ENCODE measurements around the gene IRGQ. TPM values are rescaled to one million over a fixed set of nuclear protein-coding genes. Genes with fewer than 3 reads are reported as not detected.
"Not testable (repeated sequence)": the region's sequence is repeated elsewhere in the genome, so short reads cannot be mapped to it uniquely, and the experiment has no call there.

Gene IRGQ
- total and polyA plus RNA-seq, 2 experiments from 2014 or later = 8.4 to 49.6 TPM

- no peaks in the 10 kb centered on the region for H3K9me2 ChIP-seq (ENCODE audit: insufficient read depth)
- no peak overlapping the region for H3K27ac Mint-ChIP-seq
- H3K36me3 Mint-ChIP-seq (ENCODE audit: low read depth) = peaks cover 36% of the 10 kb centered on the region
- no peaks in the 10 kb centered on the region; the same call in 2 of the 3 replicates for H3K9me3 Mint-ChIP-seq
- no peaks in the 10 kb centered on the region for H3K27me3 ChIP-seq (ENCODE audit: insufficient read depth)
- H3K4me2 ChIP-seq = no peak overlapping the region
- no peak for TF ChIP-seq ZNF114 (CRISPR knock-in tag; IDR thresholded peaks at IDR 0.05)
- TF ChIP-seq ZNF331 (CRISPR knock-in tag; IDR thresholded peaks at IDR 0.05; ENCODE audit: low read depth) = no peak
- no peak for TF ChIP-seq EZH2phosphoT487 (IDR thresholded peaks at IDR 0.05; ENCODE audit: unreplicated experiment)
- TF ChIP-seq STAT1 (IDR thresholded peaks at IDR 0.05; ENCODE audit: unreplicated experiment) = no peak
- no peak for TF ChIP-seq CTCF (conservative IDR thresholded peaks at IDR 0.05; ENCODE audit: low read depth in 2 of 2)
- TF ChIP-seq ETS1 (IDR thresholded peaks at IDR 0.05) = no peak
- H3K4me1 ChIP-seq (ENCODE audit: insufficient read depth) = no peaks in the 10 kb centered on the region
- peaks cover 3% of the 10 kb centered on the region for H3K27me3 Mint-ChIP-seq (ENCODE audit: insufficient read depth, low read depth, poor library complexity)
- H3K36me3 ChIP-seq (ENCODE audit: insufficient read depth) = peaks cover 8% of the 10 kb centered on the region; the same call in 1 of the 2 replicates
- 0 out of 2 replicates have a peak, but pooled peaks cover 4% of the 10 kb centered on the region for H3F3A ChIP-seq (replicated peaks; ENCODE audit: low read depth)
- no peak overlapping the region for H3K4me3 ChIP-seq
- DNase-seq (ENCODE audit: low spot score) (no peak), ATAC-seq (no peak)
- H3K27ac ChIP-seq (ENCODE audit: low read depth) = no peak overlapping the region
- no peak overlapping the region for H2AFZ ChIP-seq
- H3K4me1 Mint-ChIP-seq = peaks cover 7% of the 10 kb centered on the region; the same call in 1 of the 3 replicates
- H4K20me1 ChIP-seq (replicated peaks; ENCODE audit: insufficient read depth) = peaks cover 15% of the 10 kb centered on the region; the same call in 1 of the 2 replicates
- peaks cover 4% of the 10 kb centered on the region; the same call in 1 of the 2 replicates for H3K79me2 ChIP-seq (replicated peaks; ENCODE audit: insufficient read depth)
- no peak overlapping the region for H3K4me3 Mint-ChIP-seq
Measured at GRCh38 chr19:43589678-43590077, 6.3 kb downstream of the IRGQ start.

- peaks cover 13% of the 10 kb centered on the region; the same call in 1 of the 2 replicates for H4K20me1 ChIP-seq (replicated peaks; ENCODE audit: insufficient read depth)
- DNase-seq (ENCODE audit: low spot score) (no peak), ATAC-seq (no peak)
- Mint-ChIP-seq H3K4me3 (no peak overlapping the region), H3K4me1 (peaks cover 7% of the 10 kb centered on the region; the same call in 1 of the 3 replicates), H3K27me3 (ENCODE audit: insufficient read depth, low read depth, poor library complexity) (peaks cover 3% of the 10 kb centered on the region), H3K36me3 (ENCODE audit: low read depth) (peaks cover 36% of the 10 kb centered on the region), H3K9me3 (no peaks in the 10 kb centered on the region; the same call in 2 of the 3 replicates), H3K27ac (no peak overlapping the region)
- H3K9me2 ChIP-seq (ENCODE audit: insufficient read depth) = no peaks in the 10 kb centered on the region
- H3K4me1 ChIP-seq (ENCODE audit: insufficient read depth) = no peaks in the 10 kb centered on the region
- H3F3A ChIP-seq (replicated peaks; ENCODE audit: low read depth) = 0 out of 2 replicates have a peak, but pooled peaks cover 4% of the 10 kb centered on the region
- no peak overlapping the region for H3K27ac ChIP-seq (ENCODE audit: low read depth)
- no peak overlapping the region for H3K4me3 ChIP-seq
- H3K36me3 ChIP-seq (ENCODE audit: insufficient read depth) = peaks cover 7% of the 10 kb centered on the region; the same call in 1 of the 2 replicates
- no peak overlapping the region for H3K4me2 ChIP-seq
- H3K27me3 ChIP-seq (ENCODE audit: insufficient read depth) = no peaks in the 10 kb centered on the region
- H2AFZ ChIP-seq = no peak overlapping the region
- peaks cover 4% of the 10 kb centered on the region; the same call in 1 of the 2 replicates for H3K79me2 ChIP-seq (replicated peaks; ENCODE audit: insufficient read depth)
- TF ChIP-seq ZNF331 (CRISPR knock-in tag; IDR thresholded peaks at IDR 0.05; ENCODE audit: low read depth) = no peak
Measured at GRCh38 chr19:43589277-43589676, 6.7 kb downstream of the IRGQ start.

- H3K4me1 Mint-ChIP-seq; H3K79me2 ChIP-seq (replicated peaks; ENCODE audit: insufficient read depth); H3K27me3 ChIP-seq (ENCODE audit: insufficient read depth); H3F3A ChIP-seq (replicated peaks; ENCODE audit: low read depth); H2AFZ ChIP-seq; ATAC-seq; H3K4me3 ChIP-seq; DNase-seq (ENCODE audit: low spot score); H3K4me3 Mint-ChIP-seq; H3K9me3 Mint-ChIP-seq; H3K36me3 ChIP-seq (ENCODE audit: insufficient read depth); H3K4me1 ChIP-seq (ENCODE audit: insufficient read depth); H4K20me1 ChIP-seq (replicated peaks; ENCODE audit: insufficient read depth); H3K4me2 ChIP-seq; H3K27me3 Mint-ChIP-seq (ENCODE audit: insufficient read depth, low read depth, poor library complexity); H3K9me2 ChIP-seq (ENCODE audit: insufficient read depth); H3K27ac Mint-ChIP-seq; H3K27ac ChIP-seq (ENCODE audit: low read depth): not testable (repeated sequence)
- H3K36me3 Mint-ChIP-seq (ENCODE audit: low read depth) = peaks cover 22% of the 10 kb centered on the region
Measured at GRCh38 chr19:43587029-43587428, 8.9 kb downstream of the IRGQ start.
